ENCODE data around the gene AAMDC.

- TF ChIP-seq MAX (IDR thresholded peaks at IDR 0.05) = no peak
- TF ChIP-seq YY1 (IDR thresholded peaks at IDR 0.05; ENCODE audit: low read depth) = no peak
- TF ChIP-seq RAD21 (IDR thresholded peaks at IDR 0.05; ENCODE audit: low read depth) = no peak
- no peak for TF ChIP-seq TCF12 (IDR thresholded peaks at IDR 0.05; ENCODE audit: low read depth)
- TF ChIP-seq FOXM1 (IDR thresholded peaks at IDR 0.05; ENCODE audit: borderline replicate concordance, low read depth) = no peak
- TF ChIP-seq EGR1 (IDR thresholded peaks at IDR 0.05) = no peak
Observed at GRCh38 chr11:77873345-77873744, 52.4 kb downstream of the AAMDC start.
